HS-5 (cell line): ENCODE measurements around the gene RBFOX2.

Experiments used
- DNase-seq: peaks from one replicate; pipeline ENCODE4 v3.0.0-alpha.2; 2012; ENCODE audit warnings: low read depth

Gene RBFOX2

DNA sequence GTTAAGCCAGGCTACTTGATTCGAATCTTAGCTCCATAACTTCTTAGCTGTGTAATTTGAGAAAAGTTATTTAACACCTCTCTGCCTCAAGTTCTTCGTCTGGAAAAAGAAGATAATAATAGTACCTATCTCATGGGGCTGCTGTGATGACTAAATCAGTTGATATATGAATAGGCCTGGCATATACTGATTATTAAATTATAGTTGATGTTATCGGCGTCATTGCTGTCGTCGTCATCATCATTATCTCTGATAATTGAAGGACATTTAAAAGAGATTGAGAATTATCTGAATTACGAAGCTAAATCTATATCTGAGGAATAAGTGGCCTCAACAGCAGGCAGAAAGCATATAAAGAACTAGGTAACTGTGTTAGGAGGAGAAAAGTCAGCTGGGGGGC lies 165.9 kb downstream of the RBFOX2 start:
- no peak for DNase-seq

DNA sequence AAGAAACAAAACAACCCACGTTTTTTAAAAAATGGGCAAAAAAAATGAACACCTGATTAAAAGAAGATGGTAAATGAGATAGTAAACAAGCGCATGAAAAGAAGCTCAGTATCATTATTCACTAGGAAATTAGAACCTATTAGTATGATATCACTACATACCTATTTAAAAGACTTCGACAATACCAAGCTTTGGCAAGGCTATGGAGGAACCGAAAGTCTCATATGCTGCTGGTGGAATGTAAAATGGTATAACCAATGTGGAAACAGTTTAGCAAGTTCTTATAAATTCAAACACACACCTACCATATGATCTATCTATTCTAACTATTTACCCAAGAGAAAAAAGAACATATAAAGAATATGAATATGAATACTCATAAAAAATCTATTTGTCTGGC lies 167.2 kb downstream of the RBFOX2 start:
- no peak for DNase-seq

DNA sequence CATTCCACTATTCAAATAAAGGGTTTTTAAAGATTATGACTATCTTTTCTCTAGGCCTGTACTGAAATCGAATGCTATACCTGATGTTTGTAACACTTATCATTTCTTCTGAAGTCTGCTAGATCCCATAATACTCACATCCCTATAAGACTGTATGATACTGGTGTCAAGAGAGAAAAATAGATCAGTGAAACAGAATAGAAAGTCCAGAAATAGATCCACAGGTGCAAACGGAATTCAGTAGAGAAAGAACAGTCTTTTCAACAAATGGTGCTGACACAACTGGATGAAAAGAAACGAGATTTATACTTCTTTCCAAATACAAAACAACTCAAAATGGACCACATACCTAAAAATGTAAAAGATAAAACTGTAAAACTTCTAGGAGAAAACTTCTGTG lies 167.8 kb downstream of the RBFOX2 start:
- no peak for DNase-seq

DNA sequence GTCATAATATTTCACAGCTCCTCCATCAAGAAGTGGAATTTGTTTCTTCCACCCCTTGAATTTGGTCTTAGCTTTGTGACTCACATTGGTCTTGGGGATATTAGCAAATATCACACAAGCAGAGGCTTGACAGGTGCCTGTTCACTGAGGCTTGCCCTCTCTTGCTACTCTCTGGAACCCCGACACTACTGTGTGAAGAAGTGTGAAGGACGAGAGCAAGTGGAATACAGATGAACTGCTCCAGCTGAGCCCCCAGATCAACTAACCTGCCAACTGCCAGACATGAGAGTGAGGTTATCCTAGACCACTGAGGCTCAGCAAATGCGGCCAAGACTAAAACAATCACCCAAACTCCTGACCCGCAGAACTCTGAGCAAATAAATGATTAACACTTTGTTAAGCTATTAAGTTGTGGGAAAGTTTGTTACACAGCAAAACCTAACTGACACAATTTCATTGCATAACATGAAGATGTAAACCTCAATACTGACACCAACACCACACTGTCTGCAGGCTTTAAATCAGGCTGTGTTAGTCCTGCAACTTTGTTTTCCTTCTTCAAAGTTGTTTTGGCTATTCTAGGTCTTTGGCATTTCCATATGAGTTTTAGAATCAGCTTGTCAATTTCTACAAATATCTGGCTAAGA lies 168.4 kb downstream of the RBFOX2 start:
- DNase-seq: no peak

DNA sequence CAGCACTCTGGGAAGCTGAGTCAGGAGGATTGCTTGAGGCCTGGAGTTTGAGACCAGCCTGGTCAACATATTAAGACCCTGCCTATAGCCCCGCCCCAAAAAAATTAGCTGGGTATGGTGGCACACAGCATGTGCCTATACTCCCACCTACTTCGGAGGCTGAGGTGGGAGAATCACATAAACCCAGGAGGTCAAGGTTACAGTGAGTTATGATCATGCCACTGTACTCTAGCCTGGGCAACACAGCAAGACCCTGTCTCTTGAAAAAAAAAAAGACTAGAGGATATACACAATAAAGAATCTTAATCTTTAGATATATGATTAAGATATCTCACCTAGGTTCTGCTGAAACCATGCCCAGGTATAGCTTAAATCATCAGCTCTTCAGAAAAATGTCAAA lies 174.3 kb downstream of the RBFOX2 start:
- no peak for DNase-seq

DNA sequence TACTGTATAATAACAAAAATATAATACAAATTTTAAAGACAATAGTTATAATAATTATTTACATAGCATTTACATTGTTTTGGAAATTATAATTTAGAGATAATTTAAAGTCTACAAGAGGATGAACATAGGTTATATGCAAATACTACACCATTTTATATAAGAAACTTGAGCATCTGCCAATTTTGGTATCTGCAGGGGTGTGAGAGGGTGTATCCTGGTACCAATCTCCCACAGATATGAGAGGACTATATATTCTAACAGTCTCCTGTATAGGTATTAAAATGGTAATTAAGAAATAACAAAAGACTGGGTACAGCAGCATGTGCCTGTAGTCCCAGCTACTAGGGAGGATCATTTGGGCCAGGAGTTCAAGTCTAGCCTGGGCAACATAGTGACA lies 176.5 kb downstream of the RBFOX2 start:
- no peak for DNase-seq

DNA sequence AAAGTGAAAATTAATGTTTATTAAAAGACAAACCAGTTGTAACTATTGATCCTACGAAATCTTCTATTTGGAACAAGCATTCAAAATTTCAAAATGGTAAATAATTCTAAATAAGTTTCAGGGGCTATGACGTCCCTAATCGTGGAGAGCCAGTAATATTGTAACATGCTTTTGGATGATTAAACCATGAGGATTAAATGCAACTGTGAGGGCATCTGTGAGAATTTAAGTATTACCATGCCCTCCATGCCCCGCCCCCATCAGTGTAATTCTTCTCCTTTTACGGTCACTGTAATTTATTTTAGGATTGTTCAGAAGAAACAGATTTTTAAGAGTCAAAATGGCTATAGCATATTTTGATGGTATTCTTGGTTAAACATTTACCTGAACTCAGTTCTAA lies 177.8 kb downstream of the RBFOX2 start:
- DNase-seq: no peak

DNA sequence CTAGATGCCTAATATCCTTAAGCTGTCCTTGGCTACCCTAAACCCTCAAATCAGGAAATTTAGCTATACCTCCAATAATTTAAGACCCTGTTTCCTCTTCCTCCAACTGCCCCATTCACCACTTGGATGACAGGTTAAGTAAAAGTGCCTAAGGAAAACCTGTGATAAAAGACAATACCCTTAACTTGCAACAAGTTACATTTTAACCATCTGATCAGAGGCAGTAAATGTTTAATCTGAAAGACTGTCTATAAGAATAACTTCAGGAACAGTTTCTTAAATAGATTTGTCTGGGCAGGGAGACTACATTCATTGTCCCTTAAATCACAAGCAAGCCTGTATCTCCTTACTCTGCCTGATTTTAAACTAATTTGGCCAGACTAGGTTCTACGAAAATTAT lies 181.8 kb downstream of the RBFOX2 start:
- DNase-seq: no peak

DNA sequence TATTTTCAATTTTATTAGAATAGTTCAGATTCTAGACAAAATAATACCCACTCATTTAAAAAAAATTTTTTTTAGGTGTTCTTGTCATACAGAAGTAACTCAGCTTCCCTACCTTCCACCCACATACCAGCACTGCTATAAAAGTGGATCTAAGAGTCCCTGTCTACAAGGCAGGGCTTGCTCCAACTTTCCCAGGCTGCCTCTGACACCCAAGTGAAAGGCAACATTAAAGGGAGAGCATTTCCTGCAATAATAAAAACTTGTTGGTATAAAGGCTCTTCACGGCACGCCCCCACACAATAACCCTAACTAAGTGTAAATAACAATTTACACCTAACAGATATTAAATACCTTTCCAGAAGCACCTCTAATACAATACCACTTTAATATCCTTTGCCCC lies 183.7 kb downstream of the RBFOX2 start:
- DNase-seq: no peak

DNA sequence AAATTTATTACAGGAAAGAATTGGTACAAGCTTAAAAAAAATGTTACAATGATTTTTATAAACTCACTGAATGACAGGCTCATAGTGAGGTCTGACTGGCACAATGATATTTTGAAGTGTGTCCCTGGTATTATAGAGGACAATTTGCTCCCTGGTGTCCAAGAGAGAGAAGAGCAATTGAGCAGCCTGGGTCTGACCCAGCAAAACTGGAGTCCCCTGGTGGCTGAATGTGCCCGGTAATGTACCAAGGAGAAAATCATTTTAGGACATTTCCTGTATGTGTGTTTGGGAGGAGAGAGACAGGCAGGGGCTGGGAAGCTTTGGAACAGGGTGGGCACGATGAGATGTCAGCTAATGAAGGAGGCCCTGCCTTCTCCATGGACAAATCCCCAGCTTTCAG lies 185.7 kb downstream of the RBFOX2 start:
- no peak for DNase-seq

DNA sequence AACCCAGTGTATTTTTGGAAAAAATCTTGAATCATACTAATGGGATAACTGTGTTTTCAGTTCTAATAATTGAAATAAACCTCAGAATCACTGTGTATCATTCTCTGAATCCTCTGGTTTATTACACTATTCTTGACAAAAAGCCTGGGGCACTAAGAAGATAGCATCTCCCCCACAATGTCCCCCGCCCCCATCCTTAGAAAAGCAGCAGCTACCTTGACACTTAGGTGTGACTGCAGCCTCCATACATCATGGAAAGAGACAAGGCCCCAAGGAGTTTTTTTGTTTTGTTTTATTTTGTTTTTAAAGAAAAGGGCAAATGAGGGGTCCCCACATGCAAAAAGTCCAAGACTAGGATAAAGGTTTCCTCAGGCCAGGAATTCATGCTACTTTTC lies 186.1 kb downstream of the RBFOX2 start:
- DNase-seq: no peak

DNA sequence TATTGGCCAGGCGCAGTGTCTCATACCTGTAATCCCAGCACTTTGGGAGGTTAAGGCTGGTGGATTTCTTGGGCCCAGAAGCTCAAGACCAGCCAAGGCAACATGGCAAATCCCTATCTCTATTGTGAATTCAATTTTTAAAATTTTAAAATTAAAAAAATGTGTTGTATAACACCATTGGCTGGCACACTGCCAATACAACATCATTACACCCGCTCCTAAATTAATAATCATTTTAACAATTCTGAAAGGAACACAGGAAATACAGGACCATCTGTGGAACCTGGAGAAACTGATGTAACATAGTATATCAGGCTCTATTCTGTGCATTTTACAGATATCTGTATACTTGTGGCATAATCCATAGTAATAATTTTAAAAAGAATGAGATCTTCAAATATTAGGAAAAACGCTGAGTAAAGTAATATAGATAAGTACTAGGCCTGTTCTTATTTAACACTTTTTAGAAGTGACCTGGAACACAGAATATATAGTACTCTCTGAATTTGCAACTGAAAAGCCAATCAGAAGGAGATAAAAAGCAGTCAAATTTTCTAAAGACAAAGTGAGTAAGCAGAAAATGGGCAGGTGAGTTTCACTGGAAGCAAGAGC lies 186.6 kb downstream of the RBFOX2 start:
- no peak for DNase-seq

DNA sequence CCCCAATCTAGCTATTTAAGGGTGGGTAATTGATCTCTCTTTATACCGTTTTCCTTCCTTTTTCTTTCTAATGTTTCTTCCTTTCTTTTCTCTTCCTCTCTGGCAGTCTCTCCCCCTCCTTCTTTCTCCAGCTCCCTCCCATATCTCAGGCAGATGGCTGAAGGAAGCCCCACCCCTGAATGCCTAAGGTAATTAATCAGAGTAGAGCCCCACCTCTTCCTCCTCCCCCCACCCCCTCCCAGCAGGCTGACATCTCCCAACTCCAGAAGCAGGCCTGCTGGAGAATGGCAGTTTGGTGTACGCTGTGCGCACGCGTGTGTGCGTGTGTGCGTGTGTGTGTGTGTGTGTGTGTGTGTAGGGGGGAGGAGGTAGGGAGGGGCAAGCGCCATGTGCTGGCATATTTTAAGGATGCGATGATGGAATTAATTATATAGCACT lies 188.3 kb downstream of the RBFOX2 start:
- peak; percentile 82 for DNase-seq

DNA sequence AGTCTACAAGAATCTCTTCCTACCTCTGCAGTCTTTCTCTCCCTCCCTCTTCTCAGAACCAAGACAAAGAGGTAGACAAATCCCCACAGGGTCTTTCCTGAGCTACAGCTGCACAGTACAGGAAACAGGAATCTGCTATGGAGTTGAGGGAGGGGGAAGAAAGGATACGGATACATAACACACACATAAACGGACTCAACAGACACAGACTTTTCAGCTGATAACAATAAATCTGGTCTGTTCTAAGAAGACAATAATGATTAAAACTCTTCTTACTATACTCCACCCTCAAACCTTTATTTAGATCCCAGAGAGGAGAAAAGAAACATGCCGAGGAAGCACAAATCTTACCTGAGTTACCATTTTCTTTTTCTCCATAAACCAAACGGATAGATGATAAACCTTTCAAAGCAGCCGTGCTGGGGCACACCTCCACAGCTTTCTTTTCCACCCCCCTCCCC lies 188.8 kb downstream of the RBFOX2 start:
- peak; percentile 25 for DNase-seq

DNA sequence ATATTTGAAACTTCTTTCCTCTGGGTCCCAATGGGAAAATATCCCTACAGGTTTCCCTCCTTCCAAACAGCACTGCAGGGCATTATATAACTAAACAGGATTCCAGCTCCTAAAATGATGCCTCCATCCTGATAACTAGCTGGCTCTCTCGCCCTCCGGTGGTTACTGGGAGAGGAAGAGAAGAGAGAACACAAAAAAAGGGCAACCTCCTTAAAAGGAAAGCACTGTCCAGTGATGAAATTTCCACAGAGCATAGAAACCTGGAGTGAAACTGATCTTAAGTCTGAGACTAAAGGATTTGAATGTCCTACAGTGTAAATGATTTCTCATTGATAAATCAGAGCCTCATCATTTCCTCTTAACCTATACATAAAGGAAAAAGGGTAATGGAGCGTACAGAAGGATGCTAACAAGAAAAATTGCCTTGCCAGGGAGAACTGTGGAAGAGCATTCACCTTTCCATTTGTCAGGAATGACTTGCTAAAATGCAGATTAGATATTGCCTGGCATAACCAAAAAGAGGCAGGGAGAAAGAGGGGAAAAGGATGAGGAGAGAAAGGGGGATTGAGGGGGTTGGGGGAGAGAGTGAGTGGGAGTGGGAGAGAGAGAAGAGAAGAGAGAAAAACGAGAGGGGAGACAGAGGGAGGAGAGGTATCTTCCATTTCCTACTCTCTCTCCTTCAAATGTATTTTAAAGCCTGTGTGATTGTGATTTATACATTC lies 189.6 kb downstream of the RBFOX2 start:
- DNase-seq: peak; percentile 50

DNA sequence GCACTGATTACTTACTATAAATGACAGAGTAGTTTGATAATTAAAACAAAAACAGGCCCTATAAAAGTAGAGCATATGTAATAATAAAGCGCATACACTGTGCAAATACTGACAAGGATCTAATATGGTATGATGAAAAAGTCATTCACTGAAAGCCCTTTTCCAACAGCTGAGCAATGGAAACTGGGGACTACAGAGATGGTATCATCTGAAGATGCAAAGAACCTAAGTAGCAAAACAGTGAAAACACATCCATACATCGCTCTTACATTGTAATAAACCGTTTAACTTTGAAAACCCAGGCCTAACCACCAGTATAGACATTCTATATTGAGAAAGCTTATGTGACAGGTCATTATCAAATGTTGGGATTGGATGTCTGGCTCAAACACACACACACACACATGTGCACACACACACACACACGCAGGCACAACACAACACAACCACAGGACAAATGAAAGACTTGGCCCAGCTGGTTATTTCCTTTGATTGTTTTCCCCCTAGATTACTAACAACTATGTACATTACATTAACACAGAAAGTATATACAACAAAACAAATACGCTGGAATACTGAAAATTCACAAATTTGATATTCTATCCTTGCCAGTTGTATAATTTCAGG lies 191.4 kb downstream of the RBFOX2 start:
- DNase-seq: no peak

DNA sequence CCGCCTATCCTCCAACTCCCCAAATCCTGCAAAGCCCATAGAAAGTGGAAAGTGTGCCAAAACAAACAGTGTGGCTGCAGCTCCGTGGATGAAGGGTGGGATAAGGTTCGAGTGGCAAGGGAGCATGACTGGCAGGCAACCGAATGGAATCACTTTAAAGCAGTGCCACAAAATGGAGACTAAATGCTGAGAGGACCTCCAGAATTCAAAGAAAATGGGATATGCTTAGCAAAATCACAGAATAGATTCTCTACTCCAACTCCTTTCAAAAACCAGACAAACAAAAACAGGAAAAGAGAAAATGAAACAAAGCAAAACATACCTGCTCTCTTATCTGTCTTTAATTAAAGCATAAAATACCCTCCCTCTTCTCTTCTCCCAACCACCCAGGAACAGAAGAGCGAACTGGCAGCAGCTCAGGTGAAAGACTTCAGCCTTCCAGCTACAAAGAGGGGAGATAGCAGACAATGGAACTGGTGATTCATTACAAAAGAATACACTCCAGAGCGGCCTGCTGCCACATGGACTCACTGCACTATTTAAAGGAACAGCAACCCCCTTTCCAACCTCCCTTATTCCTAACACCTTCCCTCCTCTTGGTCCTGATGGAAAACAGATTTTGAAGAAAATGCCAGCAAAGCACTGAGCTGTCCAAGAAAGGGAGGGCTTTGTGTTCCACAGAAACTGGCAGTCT lies 192.5 kb downstream of the RBFOX2 start:
- peak; percentile 90 for DNase-seq

DNA sequence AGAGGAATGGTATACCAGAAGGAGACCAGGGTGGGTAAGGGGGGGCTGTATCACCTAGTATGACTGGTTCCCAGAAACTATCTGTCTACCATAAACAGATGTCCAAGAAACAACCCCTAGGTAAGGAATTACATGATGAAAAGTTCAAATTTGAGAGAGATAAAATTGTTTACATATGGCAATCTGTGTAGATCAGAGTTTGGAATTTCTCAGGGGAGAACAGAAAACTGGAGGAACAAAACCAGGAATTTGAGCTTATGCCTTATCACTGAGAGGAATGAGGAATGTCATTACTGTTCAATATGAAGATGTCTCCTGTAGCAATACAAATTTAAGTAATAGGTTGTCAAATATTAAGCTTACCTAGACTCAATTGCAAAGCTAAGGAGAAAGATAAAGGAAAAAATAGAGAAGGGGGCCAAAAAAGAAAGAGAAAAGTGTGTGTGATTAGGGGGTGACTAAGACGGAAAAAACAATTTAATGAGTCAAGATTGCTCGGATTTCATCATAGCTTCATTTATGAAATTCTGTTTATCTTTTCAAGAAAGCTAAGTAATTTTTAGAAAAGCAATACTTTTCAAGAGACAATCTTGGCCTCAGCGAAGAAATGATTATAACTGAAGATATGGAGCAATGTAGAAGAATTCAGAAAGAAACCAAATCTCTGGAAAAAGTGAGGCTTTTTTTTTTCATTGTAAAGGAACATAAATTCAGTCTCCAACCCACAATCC lies 193.2 kb downstream of the RBFOX2 start:
- DNase-seq: peak; percentile 13

DNA sequence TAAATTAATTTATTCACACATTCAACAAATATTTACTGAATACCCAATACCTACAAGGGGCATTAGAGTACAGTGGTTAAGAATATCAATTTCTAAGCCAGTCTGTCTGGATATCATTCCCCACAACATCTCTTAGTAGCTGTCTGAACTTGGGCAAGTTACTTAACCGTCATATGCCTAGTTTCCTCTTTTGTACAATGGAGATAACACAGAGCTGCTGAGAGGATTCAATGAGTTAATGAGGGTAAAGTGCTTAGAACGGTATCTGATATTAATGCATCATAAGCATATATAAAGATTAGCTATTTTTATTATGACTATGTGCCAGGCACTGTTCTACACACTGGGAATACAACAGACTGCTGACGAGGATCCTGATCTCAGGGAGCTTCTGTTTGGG lies 194.6 kb downstream of the RBFOX2 start:
- DNase-seq: no peak

DNA sequence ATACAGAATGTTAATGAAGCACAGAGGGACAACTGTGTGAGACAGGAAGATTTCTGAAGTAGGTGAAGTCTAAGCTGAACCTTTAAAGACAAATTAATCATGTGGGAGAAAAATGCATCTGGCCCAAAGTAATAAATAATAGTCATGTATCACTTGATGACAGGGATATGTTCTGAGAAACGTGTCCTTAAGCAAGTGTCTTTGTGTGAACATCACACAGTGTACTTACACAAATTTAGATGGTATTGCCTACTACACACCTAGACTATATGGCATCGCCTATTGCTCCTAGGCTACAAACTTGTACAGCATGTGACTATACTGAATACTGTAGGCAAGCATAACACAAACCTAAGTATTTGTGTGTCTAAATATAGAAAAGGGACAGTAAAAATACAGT lies 198.3 kb downstream of the RBFOX2 start:
- no peak for DNase-seq

DNA sequence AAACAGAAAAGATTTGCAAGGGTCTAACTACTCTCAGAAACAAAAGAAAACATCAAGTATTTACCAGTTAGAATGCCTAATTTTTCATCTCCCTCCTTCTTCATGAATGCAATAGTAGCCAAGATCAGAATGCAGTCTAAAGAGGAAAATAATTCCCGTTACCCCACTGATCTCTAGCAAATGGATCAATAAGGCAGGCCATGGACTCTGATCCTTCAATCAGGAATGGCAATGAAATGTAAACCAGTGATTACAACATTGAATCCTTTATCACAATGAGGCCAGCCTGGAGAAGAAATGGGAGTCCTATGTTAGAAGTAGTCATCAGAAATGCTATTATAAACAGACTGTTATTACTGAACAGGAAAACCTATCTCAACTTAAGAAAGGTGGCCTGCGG lies 204.4 kb downstream of the RBFOX2 start:
- DNase-seq: no peak

DNA sequence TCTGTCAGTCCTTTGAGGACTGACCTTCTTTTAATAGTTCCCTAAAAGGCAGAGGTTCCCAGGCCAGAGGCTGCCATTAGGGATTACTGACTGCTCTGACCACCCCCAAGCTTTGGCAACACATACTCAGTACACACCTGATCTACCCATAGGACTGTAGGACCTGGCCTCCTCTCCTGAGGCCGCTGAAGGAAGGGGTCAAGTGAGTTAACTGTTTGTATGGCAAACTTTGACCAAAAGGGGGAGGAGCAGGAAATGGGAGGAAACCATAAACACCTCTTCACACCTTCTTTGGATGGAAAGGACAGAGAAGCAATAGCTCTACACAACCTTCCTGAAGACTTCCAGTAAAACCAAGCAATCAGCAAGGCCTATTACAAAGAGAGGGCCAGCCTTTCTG lies 207.0 kb downstream of the RBFOX2 start:
- DNase-seq: no peak
